ENCODE results near the gene ATP7A.
"Not testable (repeated sequence)": the region's sequence is repeated elsewhere in the genome, so short reads cannot be mapped to it uniquely, and the experiment has no call there.

Gene ATP7A

DNA sequence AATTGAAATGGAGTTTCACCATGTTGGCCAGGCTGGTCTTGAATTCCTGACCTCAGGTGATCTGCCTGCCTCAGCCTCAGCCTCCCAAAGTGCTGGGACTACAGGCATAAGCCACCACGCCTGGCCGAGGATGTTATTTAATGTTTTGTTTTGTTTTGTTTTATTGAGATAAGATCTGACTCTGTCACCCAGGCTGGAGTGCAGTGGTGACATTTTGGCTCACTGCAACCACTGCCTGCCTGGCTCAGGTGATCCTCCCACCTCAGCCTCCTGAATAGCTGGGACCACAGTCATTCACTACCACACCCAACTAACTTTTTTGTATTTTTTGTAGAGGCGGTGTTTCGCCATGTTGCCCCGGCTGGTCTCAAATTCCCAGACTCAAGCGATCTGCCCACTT lies 34.5 kb downstream of the ATP7A start:
- no CpG with 5 or more reads among the region's 6 CpGs for WGBS (ENCODE audit: extremely low coverage, insufficient coverage, insufficient read length)
- not testable (repeated sequence) for H3K36me3 ChIP-seq (ENCODE audit: control insufficient read depth in 1 of 2, insufficient read depth in 2 of 2, low read length in 2 of 2); H2BK120ac ChIP-seq (ENCODE audit: insufficient read depth, low read length, poor library complexity)

DNA sequence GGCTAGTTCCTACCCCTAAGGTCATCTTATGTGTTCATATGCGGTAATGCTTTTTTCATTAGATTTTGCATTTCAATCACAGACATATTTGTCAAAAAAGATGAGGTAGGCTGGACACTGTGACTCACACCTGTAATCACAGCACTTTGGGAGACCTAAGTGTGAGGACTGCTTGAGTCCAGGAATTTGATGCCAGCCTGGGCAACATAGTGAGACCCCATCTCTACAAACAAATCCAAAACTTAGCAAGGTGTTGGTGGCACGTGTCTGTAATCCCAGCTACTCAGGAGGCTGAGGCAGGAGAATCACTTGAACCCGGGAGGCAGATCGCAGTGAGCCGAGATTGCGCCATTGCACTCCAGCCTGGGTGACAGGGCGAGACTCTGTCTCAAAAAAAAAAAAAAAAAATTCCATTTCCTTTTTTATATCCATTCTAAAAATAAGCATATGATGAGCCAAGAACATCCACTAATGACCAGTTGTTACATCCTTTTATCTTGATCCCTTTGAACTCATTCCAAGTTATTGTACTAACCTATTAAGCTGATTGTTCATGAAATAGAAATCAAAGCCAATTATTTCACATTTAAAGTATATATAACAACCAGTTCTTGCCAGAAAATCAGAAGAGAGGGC lies 35.5 kb downstream of the ATP7A start:
- H2BK12ac ChIP-seq (ENCODE audit: low read length): no peak overlapping the region
- no peaks in the 10 kb centered on the region for H3K27me3 ChIP-seq (ENCODE audit: insufficient read depth, low read length)
- H3K27ac ChIP-seq (ENCODE audit: low read depth, low read length): no peak overlapping the region
- H3K9ac ChIP-seq (ENCODE audit: low read length): no peak overlapping the region
- H3K18ac ChIP-seq (ENCODE audit: low read length): no peak overlapping the region
- H3K79me1 ChIP-seq (ENCODE audit: low read length): no peaks in the 10 kb centered on the region
- no peak overlapping the region for H2BK120ac ChIP-seq (ENCODE audit: insufficient read depth, low read length, poor library complexity)
- no peak overlapping the region for H2AFZ ChIP-seq (ENCODE audit: insufficient read depth, low read length, poor library complexity)
- H4K8ac ChIP-seq (ENCODE audit: low read depth, low read length): no peak overlapping the region
- H3K4ac ChIP-seq (ENCODE audit: low read depth, low read length): no peak overlapping the region
- no peak overlapping the region for H4K12ac ChIP-seq (ENCODE audit: low read depth, low read length)
- H2BK5ac ChIP-seq (ENCODE audit: low read depth, low read length, poor library complexity): no peak overlapping the region
- DNase-seq: no peak
- no CpG with 5 or more reads among the region's 7 CpGs for WGBS (ENCODE audit: extremely low coverage, insufficient coverage, insufficient read length)
- no peak overlapping the region for H3K23ac ChIP-seq (ENCODE audit: low read length)
- H3K36me3 ChIP-seq (ENCODE audit: control insufficient read depth in 1 of 2, insufficient read depth in 2 of 2, low read length in 2 of 2): no peaks in the 10 kb centered on the region
- no peak overlapping the region for H3K4me2 ChIP-seq (ENCODE audit: low read length)
- no peak overlapping the region for H2AK5ac ChIP-seq (ENCODE audit: low read length)
- no peak overlapping the region for H3K4me3 ChIP-seq (ENCODE audit: low read depth, low read length)
- H3K9me3 ChIP-seq (ENCODE audit: insufficient read depth, low read depth, low read length): no peaks in the 10 kb centered on the region
- no peaks in the 10 kb centered on the region for H3K4me1 ChIP-seq (ENCODE audit: control insufficient read depth in 1 of 2, insufficient read depth in 2 of 2, low read length in 2 of 2)
- H3K79me2 ChIP-seq (ENCODE audit: control insufficient read depth, insufficient read depth, low read length, poor library complexity): no peaks in the 10 kb centered on the region
- H4K91ac ChIP-seq (ENCODE audit: low read depth, low read length): no peak overlapping the region
- H3K14ac ChIP-seq (ENCODE audit: low read length): no peak overlapping the region

More for the DNA sequence above, 34.5 kb downstream of the ATP7A start:
- not testable (repeated sequence) for H3K23ac ChIP-seq (ENCODE audit: low read length); H4K8ac ChIP-seq (ENCODE audit: low read depth, low read length); H2BK5ac ChIP-seq (ENCODE audit: low read depth, low read length, poor library complexity); H3K18ac ChIP-seq (ENCODE audit: low read length); H3K4ac ChIP-seq (ENCODE audit: low read depth, low read length); H3K4me1 ChIP-seq (ENCODE audit: control insufficient read depth in 1 of 2, insufficient read depth in 2 of 2, low read length in 2 of 2); H3K79me2 ChIP-seq (ENCODE audit: control insufficient read depth, insufficient read depth, low read length, poor library complexity); H2AFZ ChIP-seq (ENCODE audit: insufficient read depth, low read length, poor library complexity); H3K4me2 ChIP-seq (ENCODE audit: low read length); H4K12ac ChIP-seq (ENCODE audit: low read depth, low read length); H3K79me1 ChIP-seq (ENCODE audit: low read length); DNase-seq; H4K91ac ChIP-seq (ENCODE audit: low read depth, low read length); H2BK12ac ChIP-seq (ENCODE audit: low read length); H3K27me3 ChIP-seq (ENCODE audit: insufficient read depth, low read length); H3K27ac ChIP-seq (ENCODE audit: low read depth, low read length); H3K9ac ChIP-seq (ENCODE audit: low read length); H2AK5ac ChIP-seq (ENCODE audit: low read length); H3K14ac ChIP-seq (ENCODE audit: low read length); H3K9me3 ChIP-seq (ENCODE audit: insufficient read depth, low read depth, low read length); H3K4me3 ChIP-seq (ENCODE audit: low read depth, low read length)

DNA sequence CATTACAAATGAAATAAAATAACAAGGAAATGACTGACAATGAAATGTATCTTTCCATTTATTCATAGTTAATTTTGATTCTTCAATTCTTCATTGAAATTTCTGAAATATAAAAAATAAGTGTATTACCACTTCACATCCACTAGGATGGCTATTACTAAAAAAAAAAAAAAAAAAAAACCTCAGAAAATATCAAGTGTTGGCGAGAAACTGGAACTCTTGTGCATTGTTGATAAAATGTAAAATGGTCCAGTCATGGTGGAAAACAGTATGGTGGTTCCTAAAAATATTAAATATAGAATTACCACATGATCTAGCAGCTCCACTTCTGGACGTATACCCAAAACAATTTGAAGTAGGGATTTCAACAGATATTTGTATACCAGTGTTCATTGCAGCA lies 36.1 kb downstream of the ATP7A start:
- Histone ChIP-seq H3K18ac (ENCODE audit: low read length) (no peak overlapping the region), H3K4me1 (ENCODE audit: control insufficient read depth in 1 of 2, insufficient read depth in 2 of 2, low read length in 2 of 2) (no peaks in the 10 kb centered on the region), H3K4me2 (ENCODE audit: low read length) (no peak overlapping the region), H3K4ac (ENCODE audit: low read depth, low read length) (no peak overlapping the region), H3K27ac (ENCODE audit: low read depth, low read length) (no peak overlapping the region), H3K9ac (ENCODE audit: low read length) (no peak overlapping the region), H3K79me1 (ENCODE audit: low read length) (no peaks in the 10 kb centered on the region), H3K4me3 (ENCODE audit: low read depth, low read length) (no peak overlapping the region), H3K27me3 (ENCODE audit: insufficient read depth, low read length) (no peaks in the 10 kb centered on the region), H4K12ac (ENCODE audit: low read depth, low read length) (no peak overlapping the region), H4K91ac (ENCODE audit: low read depth, low read length) (no peak overlapping the region), H3K14ac (ENCODE audit: low read length) (no peak overlapping the region), H3K9me3 (ENCODE audit: insufficient read depth, low read depth, low read length) (no peaks in the 10 kb centered on the region), H2BK120ac (ENCODE audit: insufficient read depth, low read length, poor library complexity) (no peak overlapping the region), H2BK12ac (ENCODE audit: low read length) (no peak overlapping the region), H2AK5ac (ENCODE audit: low read length) (no peak overlapping the region), H4K8ac (ENCODE audit: low read depth, low read length) (no peak overlapping the region), H3K23ac (ENCODE audit: low read length) (no peak overlapping the region), H2AFZ (ENCODE audit: insufficient read depth, low read length, poor library complexity) (no peak overlapping the region), H3K79me2 (ENCODE audit: control insufficient read depth, insufficient read depth, low read length, poor library complexity) (no peaks in the 10 kb centered on the region), H2BK5ac (ENCODE audit: low read depth, low read length, poor library complexity) (no peak overlapping the region), H3K36me3 (ENCODE audit: control insufficient read depth in 1 of 2, insufficient read depth in 2 of 2, low read length in 2 of 2) (no peaks in the 10 kb centered on the region)
- no peak for DNase-seq
- no CpG with 5 or more reads among the region's 2 CpGs for WGBS (ENCODE audit: extremely low coverage, insufficient coverage, insufficient read length)

DNA sequence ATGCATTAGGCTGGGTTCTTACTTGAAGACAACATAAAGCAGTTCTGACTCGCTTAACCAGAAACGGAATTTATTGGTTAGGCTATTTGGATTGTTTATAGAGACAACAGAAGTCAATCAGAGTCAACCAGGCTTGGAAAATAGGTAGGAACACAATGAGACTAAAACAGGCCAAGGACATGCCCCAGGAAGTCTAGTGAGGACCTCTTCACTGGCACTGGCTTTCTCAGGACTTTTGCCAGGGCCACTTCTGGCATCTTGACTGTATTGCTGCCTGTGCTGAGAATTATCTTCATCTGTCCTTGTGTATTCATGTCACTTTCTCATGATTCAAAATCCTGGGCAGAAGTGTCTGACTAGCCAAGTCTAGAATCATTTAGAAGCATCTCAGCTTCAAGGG lies 39.3 kb downstream of the ATP7A start:
- no peaks in the 10 kb centered on the region for H3K4me1 ChIP-seq (ENCODE audit: control insufficient read depth in 1 of 2, insufficient read depth in 2 of 2, low read length in 2 of 2)
- H4K91ac ChIP-seq (ENCODE audit: low read depth, low read length): no peak overlapping the region
- WGBS (ENCODE audit: extremely low coverage, insufficient coverage, insufficient read length): no CpG with 5 or more reads among the region's 2 CpGs
- H3K9me3 ChIP-seq (ENCODE audit: insufficient read depth, low read depth, low read length): no peaks in the 10 kb centered on the region
- no peak overlapping the region for H3K14ac ChIP-seq (ENCODE audit: low read length)
- H3K23ac ChIP-seq (ENCODE audit: low read length): no peak overlapping the region
- H3K27ac ChIP-seq (ENCODE audit: low read depth, low read length): no peak overlapping the region
- H3K4me2 ChIP-seq (ENCODE audit: low read length): no peak overlapping the region
- no peak overlapping the region for H2AFZ ChIP-seq (ENCODE audit: insufficient read depth, low read length, poor library complexity)
- H3K27me3 ChIP-seq (ENCODE audit: insufficient read depth, low read length): no peaks in the 10 kb centered on the region
- no peaks in the 10 kb centered on the region for H3K36me3 ChIP-seq (ENCODE audit: control insufficient read depth in 1 of 2, insufficient read depth in 2 of 2, low read length in 2 of 2)
- no peak overlapping the region for H2AK5ac ChIP-seq (ENCODE audit: low read length)
- H2BK12ac ChIP-seq (ENCODE audit: low read length): no peak overlapping the region
- H3K79me2 ChIP-seq (ENCODE audit: control insufficient read depth, insufficient read depth, low read length, poor library complexity): no peaks in the 10 kb centered on the region
- H4K12ac ChIP-seq (ENCODE audit: low read depth, low read length): no peak overlapping the region
- H4K8ac ChIP-seq (ENCODE audit: low read depth, low read length): no peak overlapping the region
- H2BK120ac ChIP-seq (ENCODE audit: insufficient read depth, low read length, poor library complexity): no peak overlapping the region
- H3K4me3 ChIP-seq (ENCODE audit: low read depth, low read length): no peak overlapping the region
- no peak overlapping the region for H2BK5ac ChIP-seq (ENCODE audit: low read depth, low read length, poor library complexity)
- no peak overlapping the region for H3K18ac ChIP-seq (ENCODE audit: low read length)
- no peaks in the 10 kb centered on the region for H3K79me1 ChIP-seq (ENCODE audit: low read length)
- H3K9ac ChIP-seq (ENCODE audit: low read length): no peak overlapping the region
- DNase-seq: no peak
- H3K4ac ChIP-seq (ENCODE audit: low read depth, low read length): no peak overlapping the region
